ENCODE data around the gene FRAS1.
"Not testable (repeated sequence)": the region's sequence is repeated elsewhere in the genome, so short reads cannot be mapped to it uniquely, and the experiment has no call there.

The FRAS1 gene

GRCh38 chr4:78162821-78163220 is 105.7 kb downstream of the FRAS1 start:
- no peak for DNase-seq (ENCODE audit: low read depth)

GRCh38 chr4:78165758-78166157 is 108.6 kb downstream of the FRAS1 start:
- DNase-seq (ENCODE audit: low read depth), result no peak

- no peak for DNase-seq (ENCODE audit: low read depth)
These were observed 109.5 kb downstream of the FRAS1 start for GRCh38 chr4:78166622-78167021.

GRCh38 chr4:78167510-78167909 is 110.4 kb downstream of the FRAS1 start:
- DNase-seq (ENCODE audit: low read depth), result no peak

- DNase-seq (ENCODE audit: low read depth), result no peak
These were observed 110.9 kb downstream of the FRAS1 start for GRCh38 chr4:78168029-78168428.

- no peak for DNase-seq (ENCODE audit: low read depth)
These were observed 112.6 kb downstream of the FRAS1 start for GRCh38 chr4:78169728-78170127.

GRCh38 chr4:78171482-78171881 is 114.4 kb downstream of the FRAS1 start:
- no peak for DNase-seq (ENCODE audit: low read depth)

- DNase-seq (ENCODE audit: low read depth), result no peak
These were observed 117.8 kb downstream of the FRAS1 start for GRCh38 chr4:78174891-78175290.

GRCh38 chr4:78179196-78179595 is 122.1 kb downstream of the FRAS1 start:
- no peak for DNase-seq (ENCODE audit: low read depth)

- DNase-seq (ENCODE audit: low read depth), result not testable (repeated sequence)
These were observed 124.6 kb downstream of the FRAS1 start for GRCh38 chr4:78181681-78182234.

- no peak for DNase-seq (ENCODE audit: low read depth)
These were observed 127.5 kb downstream of the FRAS1 start for GRCh38 chr4:78184584-78184983.

- DNase-seq (ENCODE audit: low read depth), result no peak
These were observed 128.0 kb downstream of the FRAS1 start for GRCh38 chr4:78185117-78185516.

- DNase-seq (ENCODE audit: low read depth), result no peak
These were observed 129.7 kb downstream of the FRAS1 start for GRCh38 chr4:78186597-78187543.

GRCh38 chr4:78190068-78190467 is 132.9 kb downstream of the FRAS1 start:
- DNase-seq (ENCODE audit: low read depth), result no peak

GRCh38 chr4:78190595-78190994 is 133.5 kb downstream of the FRAS1 start:
- DNase-seq (ENCODE audit: low read depth), result no peak

- DNase-seq (ENCODE audit: low read depth), result no peak
These were observed 140.8 kb downstream of the FRAS1 start for GRCh38 chr4:78197947-78198346.

GRCh38 chr4:78199984-78200383 is 142.9 kb downstream of the FRAS1 start:
- DNase-seq (ENCODE audit: low read depth), result no peak

GRCh38 chr4:78200949-78201348 is 143.8 kb downstream of the FRAS1 start:
- DNase-seq (ENCODE audit: low read depth), result no peak

GRCh38 chr4:78204176-78204575 is 147.1 kb downstream of the FRAS1 start:
- DNase-seq (ENCODE audit: low read depth), result no peak

- no peak for DNase-seq (ENCODE audit: low read depth)
These were observed 148.5 kb downstream of the FRAS1 start for GRCh38 chr4:78205591-78205990.

- no peak for DNase-seq (ENCODE audit: low read depth)
These were observed 150.4 kb downstream of the FRAS1 start for GRCh38 chr4:78207541-78207940.

GRCh38 chr4:78207951-78208350 is 150.8 kb downstream of the FRAS1 start:
- no peak for DNase-seq (ENCODE audit: low read depth)

GRCh38 chr4:78208896-78209295 is 151.8 kb downstream of the FRAS1 start:
- not testable (repeated sequence) for DNase-seq (ENCODE audit: low read depth)
